Renal cortical epithelial cell (primary cell): ENCODE results near the gene PRKG1. TPM values are rescaled to one million over a fixed set of nuclear protein-coding genes. Genes with fewer than 3 reads are reported as not detected.

Experiments
- DNase-seq: peaks from one replicate; pipeline ENCODE4 v3.0.0-alpha.2; 2011; ENCODE audit warnings: low read depth
- total RNA-seq: library from RNA; depleted of rRNA; stranded (reverse); fragments of >200 nt; gene quantifications from 2 replicates; pipeline ENCODE4 v1.2.3, GENCODE V29; 2014

PRKG1 gene
- total RNA-seq, 1 donor from 2014 or later: 2.3 TPM

- DNase-seq: no peak
Observed at GRCh38 chr10:51759896-51760534, 685.7 kb downstream of the PRKG1 start.

- DNase-seq: no peak
Observed at GRCh38 chr10:51760864-51761640, 686.8 kb downstream of the PRKG1 start.

GRCh38 chr10:51763746-51764145 is 689.5 kb downstream of the PRKG1 start:
- peak; percentile 7 for DNase-seq

GRCh38 chr10:51765284-51765971 is 691.1 kb downstream of the PRKG1 start:
- no peak for DNase-seq

GRCh38 chr10:51766423-51767102 is 692.3 kb downstream of the PRKG1 start:
- no peak for DNase-seq

- DNase-seq: no peak
Observed at GRCh38 chr10:51767103-51767763, 692.9 kb downstream of the PRKG1 start.

- no peak for DNase-seq
Observed at GRCh38 chr10:51768886-51769465, 694.7 kb downstream of the PRKG1 start.

- no peak for DNase-seq
Observed at GRCh38 chr10:51770709-51771108, 696.4 kb downstream of the PRKG1 start.

GRCh38 chr10:51772387-51772786 is 698.1 kb downstream of the PRKG1 start:
- DNase-seq: no peak

- no peak for DNase-seq
Observed at GRCh38 chr10:51773681-51774080, 699.4 kb downstream of the PRKG1 start.

- no peak for DNase-seq
Observed at GRCh38 chr10:51783941-51784340, 709.7 kb downstream of the PRKG1 start.

- no peak for DNase-seq
Observed at GRCh38 chr10:51786016-51786683, 711.9 kb downstream of the PRKG1 start.

- no peak for DNase-seq
Observed at GRCh38 chr10:51786684-51787035, 712.4 kb downstream of the PRKG1 start.

- DNase-seq: no peak
Observed at GRCh38 chr10:51788273-51788672, 714.0 kb downstream of the PRKG1 start.

- DNase-seq: no peak
Observed at GRCh38 chr10:51789118-51789517, 714.8 kb downstream of the PRKG1 start.

GRCh38 chr10:51789903-51790302 is 715.6 kb downstream of the PRKG1 start:
- no peak for DNase-seq

- no peak for DNase-seq
Observed at GRCh38 chr10:51792678-51793077, 718.4 kb downstream of the PRKG1 start.

GRCh38 chr10:51800121-51800520 is 725.8 kb downstream of the PRKG1 start:
- DNase-seq: no peak

- no peak for DNase-seq
Observed at GRCh38 chr10:51800725-51801424, 726.6 kb downstream of the PRKG1 start.

- no peak for DNase-seq
Observed at GRCh38 chr10:51802030-51802429, 727.7 kb downstream of the PRKG1 start.
